Ovary (tissue), 9 donors: ENCODE results near the gene ARFGAP1. TPM values are rescaled to one million over a fixed set of nuclear protein-coding genes. Genes with fewer than 3 reads are reported as not detected.

ENCODE experiments used
- DNase-seq, 5 donors: peaks; one replicate each; pipeline ENCODE4 v3.0.0-alpha.2; 2019 to 2020
- H3K27ac ChIP-seq, 2 donors: fragments of 200-600 bp; one replicate each; pipeline versions ENCODE4 v1.5.1 to v1.8.0; 2019 to 2022
- H3K27me3 ChIP-seq: fragments of 200-600 bp; one replicate; pipeline ENCODE4 v1.8.0; 2022
- H3K36me3 ChIP-seq: fragments of 200-600 bp; sonication (generic); one replicate; pipeline ENCODE4 v1.5.1; 2019
- H3K4me1 ChIP-seq: one replicate; pipeline ENCODE4 v1.8.1; 2013; ENCODE audit warnings: mild to moderate bottlenecking, moderate library complexity; ENCODE audit not compliant: insufficient read depth
- H3K4me3 ChIP-seq: fragments of 200-600 bp; sonication (generic); one replicate; pipeline ENCODE4 v1.5.1; 2017
- H3K9me3 ChIP-seq, 2 donors: fragments of 200-600 bp in 1 of 2; sonication (generic) in 1 of 2; one replicate each; pipeline versions ENCODE4 v1.5.1 to v1.8.1; 2013 to 2019; ENCODE audit warnings: mild to moderate bottlenecking in 1 of 2, moderate library complexity in 1 of 2
- CTCF ChIP-seq, 3 donors: fragments of 450-650 bp in 2 of 3; fragments of 200-600 bp in 1 of 3; IDR thresholded peaks; one replicate each; pipeline versions ENCODE4 v1.5.1 to v1.8.0; 2016 to 2022; ENCODE audit warnings: antibody characterized with exemption in 3 of 3, mild to moderate bottlenecking in 1 of 3
- EP300 ChIP-seq: sonication (generic); formaldehyde crosslinking; IDR thresholded peaks from one replicate; pipeline ENCODE4 v1.6.1; 2017; ENCODE audit warnings: antibody characterized with exemption
- POLR2A ChIP-seq: fragments of 450-650 bp; IDR thresholded peaks from one replicate; pipeline ENCODE4 v1.6.1; 2017; ENCODE audit warnings: antibody characterized with exemption, mild to moderate bottlenecking, moderate library complexity
- whole genome bisulfite sequencing, 3 donors: extraction: QIAGEN DNeasy Blood & Tissue Kit in 1 of 3; methylation state at CpG; one replicate each; pipeline versions ENCODE4 v1.1.5 to v1.1.7; 2013 to 2017; 5-methylcytosine and 5-hydroxymethylcytosine counted together
- intact Hi-C, 4 donors: fragments of 100-400 bp; cut with DNase I; formaldehyde crosslinking; loops; one replicate each; pipeline versions ENCODE4 v1.11.0 to v1.15.1; 2022 to 2023
- microRNA counts: library from miRNA; unstranded; fragments of <30 nt; microRNA quantifications from one replicate; lab custom pipeline; 2016
- microRNA-seq, 3 donors: library from miRNA; unstranded; fragments of <30 nt; microRNA quantifications; one replicate each; pipeline versions ENCODE4 to v1.2.0, GENCODE V29; 2019 to 2020
- polyA plus RNA-seq, 2 donors: library from polyadenylated mRNA; stranded (reverse); fragments of 200-250 nt in 1 of 2; fragments of 350-450 nt in 1 of 2; fragmentation: Illumina TruSeq in 1 of 2; extraction: RNeasy Lipid Tissue Mini Kit (QIAGEN cat#74804) in 1 of 2; gene quantifications; one replicate each; pipeline ENCODE4 v1.2.3, GENCODE V29; 2013 to 2014
- small RNA-seq: library from RNA; depleted of rRNA; stranded (forward); fragments of <200 nt; gene quantifications from one replicate; pipeline ENCODE3, GENCODE V24; 2016
- total RNA-seq, 7 donors: library from RNA; depleted of rRNA in 2 of 7; stranded (reverse); fragments of >200 nt in 2 of 7; fragmentation: NEBNext Ultra II Directional in 3 of 7; extraction: Animal tissue kit (Norgen Biotek cat#: 25700) in 3 of 7; gene quantifications; one replicate each; pipeline versions ENCODE4 v1.1.0 to v1.2.4, GENCODE V29; 2016 to 2023
- donor health status: DM: no; HTN: no; CAD: no; lungs with moderate emphysema.
- donor health status: DM: no; HTN: no; CAD: no.
- donor health status: Bipolar disorder and iron deficiency.
- donor health status: DM: yes; HTN: yes; CAD: no.
- donor health status: DM: no; HTN: no; CAD: no.
- donor health status: DM: yes; HTN: yes; CAD: no.

Gene ARFGAP1
- total and polyA plus RNA-seq, 9 donors = 18.9 to 80.2 (median 68.7) TPM

- Histone ChIP-seq H3K9me3 (no peaks in the 10 kb centered on the region), H3K27ac (no peak overlapping the region), H3K4me3 (no peak overlapping the region), H3K4me1 (no peaks in the 10 kb centered on the region), H3K27me3 (no peaks in the 10 kb centered on the region), H3K36me3 (no peaks in the 10 kb centered on the region)
- intact Hi-C loops = no loop called here
- DNase-seq = no peak
- TF ChIP-seq EP300 (no peak), POLR2A (no peak)
- 12 to 21% (median 17%) methylated on average over 9 of the region's 9 CpGs for WGBS, 3 donors
Observed at GRCh38 chr20:63335711-63336110, 63.1 kb downstream of the ARFGAP1 start.

GRCh38 chr20:63336232-63336752 is 63.7 kb downstream of the ARFGAP1 start:
- 85 to 89% (median 89%) methylated on average over 29 of the region's 29 CpGs for WGBS, 3 donors
- no peak overlapping the region for H3K4me3 ChIP-seq
- intact Hi-C loops = no loop called here
- TF ChIP-seq EP300 (no peak), CTCF (IDR thresholded peaks at IDR 0.05) (no peak), POLR2A (no peak)
- no peaks in the 10 kb centered on the region for H3K27me3 ChIP-seq
- no peaks in the 10 kb centered on the region for H3K9me3 ChIP-seq
- no peak for DNase-seq
- H3K4me1 ChIP-seq = no peaks in the 10 kb centered on the region
- H3K27ac ChIP-seq = no peak overlapping the region
- no peaks in the 10 kb centered on the region for H3K36me3 ChIP-seq

GRCh38 chr20:63337786-63338420 is 65.3 kb downstream of the ARFGAP1 start:
- H3K27me3 ChIP-seq = no peaks in the 10 kb centered on the region
- no peak overlapping the region for H3K27ac ChIP-seq
- intact Hi-C loops = no loop called here
- WGBS, 3 donors = 13 to 35% (median 19%) methylated on average over 12 of the region's 12 CpGs
- TF ChIP-seq CTCF (IDR thresholded peaks at IDR 0.05) = no peak
- TF ChIP-seq EP300 = no peak
- TF ChIP-seq POLR2A = no peak
- H3K36me3 ChIP-seq = no peaks in the 10 kb centered on the region
- no peak overlapping the region for H3K4me3 ChIP-seq
- no peaks in the 10 kb centered on the region for H3K4me1 ChIP-seq
- no peaks in the 10 kb centered on the region for H3K9me3 ChIP-seq
- no peak for DNase-seq

MicroRNA genes within 50 kb of the gene (microRNA counts, 767-probe panel; counts per million panel counts)
- 530 counts per million, percentile 78 among the panel's probes with 10 or more counts for microRNA hsa-miR-3196 (lab: Ali Mortazavi, UCI)

Small RNA genes within 50 kb of the gene (microRNA-seq; reads per million reads assigned to microRNA genes)
- gene MIR3196 (0 reads per million in 3 donors), gene MIR4326 (0 to 0.32 (median 0) reads per million in 3 donors)

Small RNA genes within 50 kb of the gene (small RNA-seq; reads per million reads assigned to genes)
- gene MIR3196 = not detected
- 0.15 reads per million for gene MIR4326
- gene RNU6-994P = not detected

Other genes with a start within 250 kb of the ARFGAP1 start
- 10 to 100 TPM; 17.6 to 39.4 (median 35.0) TPM for gene YTHDF1, start 56.7 kb upstream of the ARFGAP1 start, total RNA-seq
- gene YTHDF1, start 56.7 kb upstream of the ARFGAP1 start, polyA plus RNA-seq = 10 to 100 TPM; 17.0 to 30.5 TPM
- gene BIRC7, start 36.9 kb upstream of the ARFGAP1 start, total RNA-seq = 1 to 10 TPM in 1 of 7 donors, under 1 TPM in 1, not detected in 5; 0.60 to 1.1 TPM
- not detected for gene BIRC7, start 36.9 kb upstream of the ARFGAP1 start, polyA plus RNA-seq
- under 1 TPM in 2 of 7 donors, not detected in 5; 0.18 to 0.24 TPM for gene NKAIN4, start 18.4 kb upstream of the ARFGAP1 start, total RNA-seq
- gene NKAIN4, start 18.4 kb upstream of the ARFGAP1 start, polyA plus RNA-seq = not detected
- under 1 TPM in 3 of 7 donors, not detected in 4; 0.17 to 0.54 (median 0.33) TPM for gene COL20A1, start 20.4 kb downstream of the ARFGAP1 start, total RNA-seq
- gene COL20A1, start 20.4 kb downstream of the ARFGAP1 start, polyA plus RNA-seq = under 1 TPM in 1 of 2 donors, not detected in 1; 0.10 TPM
- 1 to 10 TPM in 3 of 7 donors, under 1 TPM in 3, not detected in 1; 0.15 to 2.9 (median 0.77) TPM for gene CHRNA4, start 88.5 kb downstream of the ARFGAP1 start, total RNA-seq
- under 1 TPM in 1 of 2 donors, not detected in 1; 0.06 TPM for gene CHRNA4, start 88.5 kb downstream of the ARFGAP1 start, polyA plus RNA-seq
- gene KCNQ2, start 199.8 kb downstream of the ARFGAP1 start, total RNA-seq = not detected
- not detected for gene KCNQ2, start 199.8 kb downstream of the ARFGAP1 start, polyA plus RNA-seq
- gene EEF1A2, start 226.3 kb downstream of the ARFGAP1 start, total RNA-seq = under 1 TPM; 0.36 to 0.94 (median 0.69) TPM
- 1 to 10 TPM in 1 of 2 donors, under 1 TPM in 1; 0.25 to 1.3 TPM for gene EEF1A2, start 226.3 kb downstream of the ARFGAP1 start, polyA plus RNA-seq
- gene PPDPF, start 248.0 kb downstream of the ARFGAP1 start, total RNA-seq = 100 to 1,000 TPM in 6 of 7 donors, 10 to 100 TPM in 1; 53.8 to 315 (median 201) TPM
- 100 to 1,000 TPM in 1 of 2 donors, 1 to 10 TPM in 1; 4.9 to 232 TPM for gene PPDPF, start 248.0 kb downstream of the ARFGAP1 start, polyA plus RNA-seq